ENCODE results near the gene COBL.

Gene COBL

DNA sequence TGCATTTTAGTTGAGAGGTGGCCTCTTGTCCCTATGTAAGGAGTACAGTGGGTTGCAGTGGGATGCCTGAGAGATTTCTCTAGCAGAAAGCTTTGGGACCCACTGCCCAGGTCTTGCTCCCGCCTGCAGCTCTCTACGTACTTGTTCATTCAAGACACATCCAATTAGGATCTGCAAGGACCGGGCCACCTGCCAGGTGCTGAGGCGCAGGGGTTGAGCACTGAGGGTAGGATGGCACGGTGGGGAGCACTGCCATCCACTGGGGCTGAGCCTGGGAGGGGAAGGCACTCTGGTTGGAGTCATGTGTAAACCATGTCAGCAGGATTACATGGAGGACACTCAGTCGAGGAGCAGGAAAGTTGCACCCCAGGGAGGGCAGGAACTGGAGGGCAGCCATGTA is 342.8 kb downstream of the COBL start:
- Histone ChIP-seq H3K36me3 (ENCODE audit: control insufficient read depth in 5 of 5, insufficient read depth in 5 of 5, low read length in 5 of 5) (no peaks in the 10 kb centered on the region), H3K4me3 (ENCODE audit: low read depth in 1 of 5, low read length in 5 of 5) (no peak overlapping the region), H3K9me3 (ENCODE audit: control insufficient read depth in 5 of 5, low read length in 5 of 5) (peaks cover 0 to 9% (median 5%) of the 10 kb centered on the region in 5 donors), H3K9ac (ENCODE audit: low read length in 5 of 5) (no peak overlapping the region), H3K4me1 (ENCODE audit: control insufficient read depth in 5 of 5, insufficient read depth in 5 of 5, low read length in 5 of 5) (no peaks in the 10 kb centered on the region), H3K27me3 (ENCODE audit: control insufficient read depth in 5 of 5, insufficient read depth in 4 of 5, low read length in 5 of 5) (peaks cover 0 to 3% (median 0%) of the 10 kb centered on the region in 5 donors), H3K27ac (ENCODE audit: low read depth, low read length) (no peak overlapping the region)

DNA sequence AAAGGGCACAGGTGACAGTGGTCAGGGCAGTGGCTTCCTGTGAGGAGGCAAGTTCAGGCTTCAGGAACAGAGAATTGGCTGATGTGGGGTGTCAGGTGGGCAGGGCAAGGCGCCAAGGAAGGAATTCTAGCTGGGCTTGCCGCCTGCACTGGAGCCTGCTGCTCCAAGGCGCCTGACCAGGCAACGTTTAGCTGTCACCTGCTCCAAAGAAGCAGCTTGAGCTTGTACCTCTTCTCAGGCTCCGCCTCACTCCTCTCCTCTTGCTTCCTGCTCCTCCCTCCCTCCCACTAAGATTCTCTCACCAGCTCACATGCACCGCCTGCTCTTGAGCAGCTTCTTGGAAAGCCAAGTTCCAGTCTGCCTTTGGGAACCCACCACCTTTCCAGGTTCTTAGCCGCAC is 346.5 kb downstream of the COBL start:
- no peaks in the 10 kb centered on the region for H3K36me3 ChIP-seq (ENCODE audit: control insufficient read depth in 5 of 5, insufficient read depth in 5 of 5, low read length in 5 of 5)
- peaks cover 0 to 3% (median 0%) of the 10 kb centered on the region in 5 donors for H3K27me3 ChIP-seq (ENCODE audit: control insufficient read depth in 5 of 5, insufficient read depth in 4 of 5, low read length in 5 of 5)
- no peaks in the 10 kb centered on the region for H3K4me1 ChIP-seq (ENCODE audit: control insufficient read depth in 5 of 5, insufficient read depth in 5 of 5, low read length in 5 of 5)
- no peak overlapping the region for H3K27ac ChIP-seq (ENCODE audit: low read depth, low read length)
- H3K9ac ChIP-seq (ENCODE audit: low read length in 5 of 5) = no peak overlapping the region
- peaks cover 0 to 6% (median 0%) of the 10 kb centered on the region in 5 donors for H3K9me3 ChIP-seq (ENCODE audit: control insufficient read depth in 5 of 5, low read length in 5 of 5)
- H3K4me3 ChIP-seq (ENCODE audit: low read depth in 1 of 5, low read length in 5 of 5) = no peak overlapping the region

All from subcutaneous abdominal adipose tissue (tissue), 5 donors.